Osteocyte (in vitro differentiated cells): ENCODE measurements around the gene SNAPC1. TPM values are rescaled to one million over a fixed set of nuclear protein-coding genes. Genes with fewer than 3 reads are reported as not detected.

Experiments used
- DNase-seq: peaks from one replicate; pipeline ENCODE4 v3.0.0; 2021; ENCODE audit warnings: mixed read lengths; ENCODE audit not compliant: unreplicated experiment; ENCODE audit errors: extremely low spot score
- H3K27ac Mint-ChIP-seq: one replicate; pipeline ENCODE4 v1.8.0; 2021; ENCODE audit warnings: mild to moderate bottlenecking, mixed read lengths; ENCODE audit not compliant: unreplicated experiment
- H3K27me3 Mint-ChIP-seq: one replicate; pipeline ENCODE4 v1.8.0; 2021; ENCODE audit warnings: mixed read lengths; ENCODE audit not compliant: unreplicated experiment
- H3K36me3 Mint-ChIP-seq: one replicate; pipeline ENCODE4 v1.8.0; 2021; ENCODE audit warnings: mixed read lengths; ENCODE audit not compliant: unreplicated experiment
- H3K4me1 Mint-ChIP-seq: one replicate; pipeline ENCODE4 v1.8.0; 2021; ENCODE audit warnings: mixed read lengths; ENCODE audit not compliant: unreplicated experiment
- H3K4me3 Mint-ChIP-seq: one replicate; pipeline ENCODE4 v1.8.0; 2021; ENCODE audit warnings: mild to moderate bottlenecking, moderate library complexity, mixed read lengths; ENCODE audit not compliant: unreplicated experiment
- H3K9me3 Mint-ChIP-seq: one replicate; pipeline ENCODE4 v1.8.0; 2021; ENCODE audit warnings: mixed read lengths; ENCODE audit not compliant: unreplicated experiment
- total RNA-seq: library from RNA; stranded (reverse); gene quantifications from 2 replicates; pipeline ENCODE4 v1.2.1, GENCODE V29; 2021
- TF ChIP-seq, protein P1 (sequence below): fragments of 200-600 bp; sonication (generic); IDR thresholded peaks from 2 replicates; pipeline ENCODE4 v1.5.0; 2021; ENCODE audit warnings: antibody characterized with exemption, mild to moderate bottlenecking, moderate library complexity

The SNAPC1 gene
- total RNA-seq, 1 donor from 2014 or later: 9.1 TPM

DNA sequence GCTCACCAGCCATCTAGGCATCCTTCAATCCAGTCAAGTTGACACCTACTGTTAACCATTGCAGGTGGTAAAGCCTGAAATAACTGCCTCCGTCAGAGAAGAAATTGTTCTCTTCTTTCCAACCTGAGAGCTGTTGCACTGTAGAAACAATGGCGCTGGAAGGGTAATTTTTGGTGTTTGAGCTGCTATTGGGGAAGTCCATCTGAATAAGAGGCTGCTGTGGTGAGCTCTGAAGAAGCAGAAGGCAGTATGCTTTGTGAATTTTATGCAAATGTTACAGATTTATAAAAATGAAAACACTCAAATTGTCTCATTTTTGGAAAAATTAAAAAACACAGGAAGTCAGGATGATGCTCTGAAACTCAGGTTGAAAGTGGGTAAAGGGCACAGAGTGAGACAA is 60.2 kb downstream of the SNAPC1 start:
- TF ChIP-seq, protein P1, sequence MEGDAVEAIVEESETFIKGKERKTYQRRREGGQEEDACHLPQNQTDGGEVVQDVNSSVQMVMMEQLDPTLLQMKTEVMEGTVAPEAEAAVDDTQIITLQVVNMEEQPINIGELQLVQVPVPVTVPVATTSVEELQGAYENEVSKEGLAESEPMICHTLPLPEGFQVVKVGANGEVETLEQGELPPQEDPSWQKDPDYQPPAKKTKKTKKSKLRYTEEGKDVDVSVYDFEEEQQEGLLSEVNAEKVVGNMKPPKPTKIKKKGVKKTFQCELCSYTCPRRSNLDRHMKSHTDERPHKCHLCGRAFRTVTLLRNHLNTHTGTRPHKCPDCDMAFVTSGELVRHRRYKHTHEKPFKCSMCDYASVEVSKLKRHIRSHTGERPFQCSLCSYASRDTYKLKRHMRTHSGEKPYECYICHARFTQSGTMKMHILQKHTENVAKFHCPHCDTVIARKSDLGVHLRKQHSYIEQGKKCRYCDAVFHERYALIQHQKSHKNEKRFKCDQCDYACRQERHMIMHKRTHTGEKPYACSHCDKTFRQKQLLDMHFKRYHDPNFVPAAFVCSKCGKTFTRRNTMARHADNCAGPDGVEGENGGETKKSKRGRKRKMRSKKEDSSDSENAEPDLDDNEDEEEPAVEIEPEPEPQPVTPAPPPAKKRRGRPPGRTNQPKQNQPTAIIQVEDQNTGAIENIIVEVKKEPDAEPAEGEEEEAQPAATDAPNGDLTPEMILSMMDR: no peak
- no peak for DNase-seq
- Mint-ChIP-seq H3K4me1 (no peaks in the 10 kb centered on the region), H3K27ac (no peak overlapping the region), H3K27me3 (peaks cover 5% of the 10 kb centered on the region), H3K9me3 (peaks cover 7% of the 10 kb centered on the region), H3K4me3 (no peak overlapping the region), H3K36me3 (no peaks in the 10 kb centered on the region)

DNA sequence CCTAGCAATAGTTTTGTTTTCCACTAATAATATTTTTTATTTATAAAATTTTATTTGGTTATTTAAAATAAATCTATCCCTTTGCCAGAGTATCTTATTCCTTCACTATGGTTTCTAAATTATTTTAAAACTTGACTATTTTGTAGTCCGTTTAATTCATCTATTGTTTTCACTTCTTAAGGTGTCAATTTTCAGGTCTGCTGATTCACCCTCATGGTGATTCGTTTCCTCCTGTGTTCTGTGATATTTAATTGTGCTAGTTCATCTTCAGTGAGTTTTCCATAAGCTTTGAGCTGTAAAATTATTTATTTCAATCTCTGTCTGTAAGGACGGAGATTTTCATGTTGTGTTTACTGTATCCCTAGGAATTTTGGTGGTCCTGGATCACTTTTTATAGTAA is 70.6 kb downstream of the SNAPC1 start:
- H3K4me3 Mint-ChIP-seq: no peak overlapping the region
- no peak for DNase-seq
- no peak overlapping the region for H3K27ac Mint-ChIP-seq
- H3K27me3 Mint-ChIP-seq: peaks cover 6% of the 10 kb centered on the region
- H3K36me3 Mint-ChIP-seq: no peaks in the 10 kb centered on the region
- TF ChIP-seq, protein P1: no peak
- H3K4me1 Mint-ChIP-seq: no peaks in the 10 kb centered on the region
- H3K9me3 Mint-ChIP-seq: no peaks in the 10 kb centered on the region

DNA sequence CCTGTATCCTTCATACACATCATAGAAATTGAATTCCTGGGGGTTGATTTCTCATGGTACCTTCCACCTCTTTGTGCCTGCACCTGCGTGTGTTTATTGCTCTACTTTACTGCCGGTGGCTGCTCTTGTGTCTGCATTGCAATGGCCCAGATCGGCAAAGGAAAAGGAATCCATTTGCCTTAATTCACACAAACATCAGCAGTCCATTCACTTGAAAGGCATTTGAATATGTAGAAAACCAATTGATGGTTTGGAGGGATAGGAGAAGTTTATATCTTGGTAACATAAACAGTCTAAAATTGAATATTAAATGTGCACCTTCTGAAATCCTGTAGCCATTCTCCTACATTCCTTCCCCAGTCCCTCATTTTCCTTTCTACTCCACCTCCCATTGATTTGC is 74.0 kb downstream of the SNAPC1 start:
- H3K27ac Mint-ChIP-seq: no peak overlapping the region
- H3K27me3 Mint-ChIP-seq: peaks cover 3% of the 10 kb centered on the region
- no peak overlapping the region for H3K4me3 Mint-ChIP-seq
- H3K36me3 Mint-ChIP-seq: no peaks in the 10 kb centered on the region
- peaks cover 3% of the 10 kb centered on the region for H3K4me1 Mint-ChIP-seq
- TF ChIP-seq, protein P1: no peak
- no peaks in the 10 kb centered on the region for H3K9me3 Mint-ChIP-seq
- no peak for DNase-seq

DNA sequence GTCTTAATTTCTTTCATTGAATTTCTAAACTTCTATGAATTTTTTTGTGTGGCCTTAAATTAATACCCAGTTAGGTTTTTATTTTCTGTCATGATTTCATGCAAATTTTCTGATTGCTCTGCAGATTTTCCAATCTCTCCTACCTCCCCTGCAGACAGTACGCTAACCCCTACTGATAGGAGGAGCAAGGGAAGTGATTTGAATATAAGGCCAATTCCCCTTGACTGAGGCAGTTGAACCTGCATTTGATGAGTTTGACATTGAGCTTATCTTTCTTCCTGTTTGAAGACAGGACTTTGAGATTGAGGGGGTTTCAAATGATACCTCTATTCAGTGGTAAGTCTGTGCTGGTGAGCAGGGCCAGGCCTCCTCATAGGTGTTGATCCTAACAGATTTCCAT is 74.6 kb downstream of the SNAPC1 start:
- TF ChIP-seq, protein P1: no peak
- Mint-ChIP-seq H3K9me3 (no peaks in the 10 kb centered on the region), H3K4me1 (peaks cover 3% of the 10 kb centered on the region), H3K4me3 (no peak overlapping the region), H3K27me3 (no peaks in the 10 kb centered on the region), H3K36me3 (no peaks in the 10 kb centered on the region), H3K27ac (no peak overlapping the region)
- no peak for DNase-seq

DNA sequence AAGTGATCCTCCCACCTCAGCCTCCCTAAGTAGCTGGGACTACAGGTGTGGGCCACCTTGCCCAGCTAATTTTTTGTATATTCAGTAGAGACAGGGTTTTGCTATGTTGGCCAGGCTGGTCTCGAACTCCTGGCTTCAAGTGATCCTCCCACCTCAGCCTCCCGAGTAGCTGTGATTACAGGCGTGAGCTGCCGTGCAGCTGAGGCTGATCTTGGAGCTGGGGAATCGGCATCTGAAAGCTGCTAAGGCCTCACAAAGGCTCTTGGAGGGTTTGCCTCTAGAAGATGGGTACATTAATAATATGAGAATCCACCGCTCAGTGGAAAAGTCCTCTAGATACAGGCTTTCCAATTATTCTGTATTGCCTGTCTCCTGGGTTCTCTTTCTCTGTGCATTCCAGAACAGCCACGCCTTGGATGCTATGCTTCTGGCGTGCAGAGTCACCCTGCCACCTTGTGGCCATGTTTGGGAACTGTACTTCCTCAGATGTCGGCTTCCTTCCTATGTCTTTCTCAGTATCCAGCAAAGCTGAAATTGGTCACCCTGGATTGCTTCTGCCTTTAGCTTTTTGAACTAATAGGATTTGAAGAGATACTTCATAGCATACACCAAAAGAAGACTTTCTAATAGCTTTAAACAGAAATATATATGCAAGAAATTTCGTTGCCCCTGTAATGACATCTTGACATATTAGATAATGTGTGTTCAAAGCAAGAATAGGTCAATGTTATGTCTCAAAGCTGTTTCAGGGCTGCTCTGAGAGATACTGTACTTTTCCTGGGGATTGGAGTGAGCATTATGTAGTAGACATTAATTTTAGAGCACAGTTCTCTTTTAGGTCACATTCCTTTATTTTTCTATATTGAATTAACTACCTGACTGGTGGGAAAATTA is 75.4 kb downstream of the SNAPC1 start:
- Mint-ChIP-seq H3K4me1 (peaks cover 3% of the 10 kb centered on the region), H3K9me3 (no peaks in the 10 kb centered on the region), H3K27ac (no peak overlapping the region), H3K4me3 (no peak overlapping the region), H3K27me3 (no peaks in the 10 kb centered on the region), H3K36me3 (no peaks in the 10 kb centered on the region)
- TF ChIP-seq, protein P1: peak; percentile 96
- DNase-seq: peak; percentile 91
